NCI-H1105 (cell line): ENCODE data around the gene TMA7.
"Not testable (repeated sequence)": the region's sequence is repeated elsewhere in the genome, so short reads cannot be mapped to it uniquely, and the experiment has no call there.

Experiments used
- DNase-seq: peaks from one replicate; lab custom pipeline; 2025; lab: John Stamatoyannopoulos, UW

The TMA7 gene

DNA sequence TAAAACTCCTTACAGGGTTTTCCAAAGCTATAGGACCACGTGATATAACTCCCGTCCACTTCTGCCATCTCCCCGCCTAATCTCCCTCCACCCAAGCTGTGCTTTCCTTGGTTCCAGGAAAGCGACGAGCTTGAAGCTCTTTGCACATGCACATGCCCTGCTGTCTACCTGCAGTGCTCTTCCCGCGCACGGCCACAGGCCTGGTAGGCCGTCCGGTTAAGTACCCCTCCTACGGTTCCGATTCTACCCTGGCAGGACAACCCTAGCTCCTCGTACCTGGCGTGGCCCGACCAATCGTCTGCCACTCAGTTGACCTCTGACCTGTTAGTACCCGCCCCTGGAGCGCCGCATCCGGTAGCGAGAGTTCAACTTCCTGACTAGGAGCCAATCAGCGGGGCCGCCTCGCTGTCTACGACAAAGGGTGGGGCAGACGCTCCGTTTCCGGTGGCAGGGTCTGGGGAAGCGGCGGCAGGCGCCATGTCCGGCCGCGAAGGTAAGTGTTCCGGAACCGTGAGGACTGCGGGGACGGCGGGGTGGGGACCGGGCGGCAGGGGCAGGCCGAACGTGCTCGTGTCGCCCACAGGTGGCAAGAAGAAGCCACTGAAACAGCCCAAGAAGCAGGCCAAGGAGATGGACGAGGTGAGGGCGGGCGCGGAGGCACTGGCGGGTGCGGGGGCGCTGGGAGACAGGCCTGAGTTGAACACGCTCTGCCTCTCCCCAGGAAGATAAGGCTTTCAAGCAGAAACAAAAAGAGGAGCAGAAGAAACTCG, at the start of gene TMA7, which contains the start of gene CCDC51:
TSS of gene TMA7 (plus strand) at position 438 of the 770 bp plus-strand sequence. CDS start at position 478, 40 bp downstream.
TSS of gene CCDC51 (minus strand) at position 300 of the 770 bp plus-strand sequence. CDS start 4,991 bp downstream, outside the sequence.
- DNase-seq, result peak; percentile 85

DNA sequence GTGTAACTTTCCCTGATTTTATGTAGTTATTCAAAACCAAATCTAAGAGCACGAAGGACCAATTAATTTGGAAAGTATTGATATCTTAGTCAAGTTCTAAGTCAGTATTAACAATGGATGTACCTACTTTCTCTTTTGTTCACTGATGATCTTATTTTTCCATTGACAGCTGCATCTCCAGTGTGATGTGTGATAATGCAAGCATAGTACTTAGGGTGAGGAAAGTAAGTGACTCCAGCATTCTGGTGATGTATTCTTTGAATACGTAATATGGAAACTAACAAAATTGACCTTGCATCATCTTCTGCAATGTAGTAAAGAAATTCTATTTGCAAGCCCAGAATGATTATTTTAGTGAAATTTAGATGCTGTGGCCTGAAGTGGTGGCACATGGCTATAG, 45.7 kb upstream of the TMA7 start:
- no peak for DNase-seq

DNA sequence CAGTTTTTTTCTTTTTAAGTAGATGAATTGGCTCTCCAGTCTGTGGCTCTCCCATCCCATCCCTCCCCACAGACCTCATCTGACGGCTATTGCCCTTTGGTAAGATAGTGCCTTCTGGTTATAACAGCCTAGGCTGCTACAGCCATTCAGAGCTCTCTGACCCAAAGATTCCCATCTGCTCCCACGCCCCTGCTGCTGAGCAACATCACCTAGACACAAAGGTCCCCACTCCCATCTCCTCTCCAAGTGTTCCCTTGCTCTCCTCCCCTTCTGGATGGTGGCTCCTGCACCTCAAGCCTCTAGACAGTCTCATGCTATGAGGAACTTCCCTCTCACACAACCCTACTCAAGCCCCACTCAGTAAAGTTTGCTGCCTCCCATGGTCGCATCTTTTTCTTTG, 44.3 kb upstream of the TMA7 start:
- no peak for DNase-seq

DNA sequence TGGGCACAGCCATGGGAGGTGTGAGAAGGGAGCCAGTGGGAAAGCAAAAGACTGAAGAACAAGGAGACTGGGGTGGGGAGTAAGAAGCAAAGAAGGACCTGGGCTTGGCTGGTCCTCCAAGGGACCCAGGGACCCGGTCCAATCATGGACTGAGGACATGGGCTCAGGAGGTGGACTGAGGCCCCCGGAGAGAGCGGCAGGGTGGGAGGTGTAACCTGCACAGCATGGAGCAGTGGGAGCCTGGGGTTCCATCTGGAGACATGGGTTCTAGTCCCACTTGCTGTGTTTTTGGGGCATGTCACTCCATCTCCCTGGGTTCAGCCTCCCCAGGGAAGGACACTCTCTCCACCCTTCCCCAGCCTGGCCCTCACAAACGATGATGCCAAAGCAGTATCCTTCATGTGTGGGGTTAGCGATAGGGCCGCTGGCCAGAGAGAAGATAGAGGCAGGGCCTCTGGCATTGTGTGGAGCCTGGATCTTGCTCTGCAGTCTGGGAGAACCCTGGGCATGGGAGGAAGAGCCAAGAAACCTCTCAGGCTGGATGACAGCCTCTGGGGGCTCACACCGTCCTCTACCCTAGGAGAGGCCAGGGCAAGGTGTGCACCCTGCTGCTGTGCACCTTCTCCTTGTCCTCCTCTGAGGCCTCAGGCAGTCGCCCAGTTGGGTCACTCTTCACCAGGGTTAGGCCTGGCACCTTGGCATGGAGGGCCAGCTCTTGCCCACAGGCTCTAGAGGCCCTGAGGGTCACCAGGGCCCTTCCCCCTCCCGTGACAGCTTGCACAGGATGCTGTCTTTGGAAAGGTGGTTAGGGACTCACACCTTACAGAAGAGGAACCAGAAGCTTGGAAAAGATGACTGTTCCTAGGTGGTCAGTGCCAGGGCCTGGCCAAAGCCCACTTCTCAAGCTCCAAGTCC, 42.0 kb upstream of the TMA7 start:
- DNase-seq, result no peak

DNA sequence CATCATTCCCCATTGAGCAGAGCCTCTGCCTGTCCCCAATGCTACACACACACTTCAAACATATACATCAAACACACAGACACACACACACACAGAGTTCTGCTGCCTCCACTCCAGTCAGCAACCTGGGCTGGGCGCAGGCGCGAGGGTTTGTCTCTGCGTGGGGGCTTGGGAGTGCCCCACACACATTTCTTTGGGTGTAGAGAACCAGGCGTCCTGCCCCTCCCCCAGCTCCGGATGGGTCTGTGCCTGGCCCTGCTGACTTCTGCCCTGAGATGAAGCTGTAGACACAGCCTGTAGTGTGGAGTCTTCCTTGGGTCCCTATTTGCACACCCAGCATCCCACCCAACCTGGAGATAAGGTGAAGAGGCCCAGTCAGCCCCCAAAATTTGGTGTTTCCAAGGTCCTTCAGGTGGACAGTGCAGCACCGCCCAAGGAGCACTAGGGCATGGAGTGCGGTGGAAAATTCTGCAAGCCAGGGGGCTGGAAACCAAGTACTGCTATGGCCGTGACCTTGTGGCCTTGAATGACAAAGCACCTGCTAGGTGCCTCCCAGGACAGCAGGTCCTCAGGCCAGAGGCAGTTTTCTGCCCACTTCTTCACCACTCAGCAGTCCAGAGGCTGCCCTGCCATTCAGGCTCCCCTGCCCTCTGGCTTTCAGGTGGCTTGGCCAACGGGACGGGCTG, 41.2 kb upstream of the TMA7 start:
- DNase-seq, result no peak

DNA sequence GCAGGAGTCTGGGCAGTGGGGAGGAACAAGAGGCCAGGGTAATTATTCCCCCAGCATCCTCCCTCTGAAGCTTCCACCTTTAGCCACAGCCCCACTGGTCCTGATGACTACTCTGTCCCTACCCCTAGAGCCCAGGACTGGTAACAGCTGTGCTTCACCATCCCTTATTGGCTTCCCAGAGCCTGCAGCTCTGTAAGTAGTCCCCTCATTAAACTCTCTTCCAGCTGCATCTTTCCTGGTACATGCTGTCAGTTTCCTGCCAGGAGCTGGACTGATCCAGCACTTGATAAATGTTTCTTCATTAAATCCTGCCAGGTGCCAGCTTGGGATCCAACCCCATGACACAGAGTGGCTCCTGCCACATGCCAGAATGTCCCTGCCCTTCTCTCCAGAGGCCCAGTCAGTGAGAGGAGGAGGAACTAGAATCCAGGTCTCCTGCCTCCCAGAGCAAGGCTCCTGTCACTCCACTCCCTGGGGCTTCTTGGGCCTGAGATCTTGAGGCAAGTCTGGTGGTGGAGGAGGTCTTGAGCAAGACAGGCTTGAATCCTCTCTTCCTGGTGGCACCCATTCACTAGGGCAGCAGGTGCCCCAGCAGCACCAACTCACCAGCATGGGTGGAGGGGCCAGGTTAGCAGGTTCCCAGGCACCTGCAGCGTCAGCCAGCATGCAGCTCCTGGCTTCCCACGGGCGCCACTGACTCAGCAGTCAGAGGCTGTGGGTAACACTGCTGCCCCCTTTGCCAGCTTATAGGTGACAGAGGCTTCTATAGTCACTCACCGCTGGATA, 40.5 kb upstream of the TMA7 start:
- no peak for DNase-seq

DNA sequence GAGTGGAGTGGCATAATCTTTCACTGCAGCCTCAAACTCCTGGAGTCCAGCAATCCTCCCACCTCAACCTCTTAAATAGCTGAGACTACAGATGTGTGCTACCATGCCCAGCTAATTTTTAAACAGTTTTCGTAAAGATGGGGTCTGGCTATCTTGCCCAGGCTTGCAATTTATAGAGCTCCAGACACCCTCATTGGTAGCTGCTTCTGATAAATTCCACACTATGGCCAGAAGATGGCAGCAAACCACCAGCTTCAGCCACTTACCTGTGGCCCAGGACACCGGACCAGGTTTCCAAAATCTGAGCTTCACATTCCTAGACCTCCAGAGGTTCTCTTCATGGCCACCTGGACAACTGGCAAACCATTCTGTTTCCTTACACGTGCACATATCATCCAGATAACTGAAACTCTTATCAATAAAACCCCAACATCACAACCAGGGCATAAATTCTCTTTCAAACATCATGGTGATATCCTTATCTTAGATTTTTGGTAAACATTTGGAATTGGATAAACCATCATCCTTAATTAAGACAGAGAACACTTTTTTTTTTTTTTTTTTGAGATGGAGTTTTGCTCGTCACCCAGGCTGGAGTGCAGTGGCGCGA, 39.1 kb upstream of the TMA7 start:
- no peak for DNase-seq

DNA sequence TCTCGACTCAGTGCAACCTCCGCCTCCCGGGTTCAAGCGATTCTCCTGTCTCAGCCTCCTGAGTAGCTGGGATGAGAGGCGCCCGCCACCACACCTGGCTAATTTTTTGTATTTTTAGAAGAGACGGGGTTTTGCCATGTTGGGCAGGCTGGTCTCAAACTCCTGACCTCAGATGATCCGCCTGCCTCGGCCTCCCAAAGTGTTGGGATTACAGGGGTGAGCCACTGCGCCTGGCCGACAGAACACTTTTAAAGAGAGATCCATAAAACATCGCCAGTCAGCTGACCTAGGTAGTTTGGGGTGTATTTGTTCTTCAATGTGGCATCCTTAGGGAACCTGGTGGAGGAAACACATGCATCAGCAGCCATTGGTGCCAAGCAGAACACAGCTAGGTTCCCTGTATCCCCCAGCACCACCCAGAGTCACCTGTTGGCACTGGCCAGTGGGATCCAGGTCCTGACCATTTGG, 38.6 kb upstream of the TMA7 start:
- not testable (repeated sequence) for DNase-seq

DNA sequence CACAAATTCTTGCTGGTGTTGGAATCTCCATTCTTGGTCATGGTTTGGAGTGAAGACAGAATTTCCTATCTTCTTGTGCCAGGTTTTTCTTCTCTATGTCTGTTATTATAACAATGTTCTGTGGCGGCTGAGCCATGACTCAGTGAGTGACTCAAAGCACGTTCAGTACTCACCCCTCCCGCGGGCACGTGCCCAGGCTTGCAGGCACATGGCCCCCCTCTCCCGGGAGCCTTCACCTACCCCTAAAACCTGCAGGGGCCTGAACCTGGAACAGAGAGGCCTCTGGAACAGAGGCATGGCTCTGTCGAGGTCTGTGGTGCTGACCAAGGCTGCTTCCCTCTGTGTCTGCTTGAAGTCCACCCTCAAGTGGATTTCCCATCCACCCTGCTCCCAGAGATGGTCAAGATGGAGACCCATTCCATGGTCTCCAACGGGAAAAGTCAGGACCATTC, 37.8 kb upstream of the TMA7 start:
- DNase-seq, result no peak

DNA sequence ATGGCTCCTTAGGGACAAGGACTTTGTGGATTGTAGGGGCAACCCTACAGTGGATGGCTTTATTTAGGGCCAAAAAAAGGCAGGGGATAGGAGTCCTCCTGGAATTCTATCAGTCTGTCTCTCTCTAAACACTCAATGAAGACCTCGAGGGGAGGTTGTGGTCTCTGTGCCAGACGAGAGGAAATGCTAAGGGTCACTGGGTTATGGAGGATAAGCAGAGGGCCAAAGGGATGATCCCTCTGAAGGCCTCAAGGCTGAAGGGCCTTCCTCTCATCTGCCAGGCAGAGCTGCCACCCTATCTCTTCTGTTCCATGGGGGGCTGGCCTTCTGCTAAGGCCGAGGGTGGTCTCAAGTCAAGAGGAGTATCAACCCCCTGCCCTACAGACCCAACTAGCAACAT, 37.1 kb upstream of the TMA7 start:
- DNase-seq, result no peak

DNA sequence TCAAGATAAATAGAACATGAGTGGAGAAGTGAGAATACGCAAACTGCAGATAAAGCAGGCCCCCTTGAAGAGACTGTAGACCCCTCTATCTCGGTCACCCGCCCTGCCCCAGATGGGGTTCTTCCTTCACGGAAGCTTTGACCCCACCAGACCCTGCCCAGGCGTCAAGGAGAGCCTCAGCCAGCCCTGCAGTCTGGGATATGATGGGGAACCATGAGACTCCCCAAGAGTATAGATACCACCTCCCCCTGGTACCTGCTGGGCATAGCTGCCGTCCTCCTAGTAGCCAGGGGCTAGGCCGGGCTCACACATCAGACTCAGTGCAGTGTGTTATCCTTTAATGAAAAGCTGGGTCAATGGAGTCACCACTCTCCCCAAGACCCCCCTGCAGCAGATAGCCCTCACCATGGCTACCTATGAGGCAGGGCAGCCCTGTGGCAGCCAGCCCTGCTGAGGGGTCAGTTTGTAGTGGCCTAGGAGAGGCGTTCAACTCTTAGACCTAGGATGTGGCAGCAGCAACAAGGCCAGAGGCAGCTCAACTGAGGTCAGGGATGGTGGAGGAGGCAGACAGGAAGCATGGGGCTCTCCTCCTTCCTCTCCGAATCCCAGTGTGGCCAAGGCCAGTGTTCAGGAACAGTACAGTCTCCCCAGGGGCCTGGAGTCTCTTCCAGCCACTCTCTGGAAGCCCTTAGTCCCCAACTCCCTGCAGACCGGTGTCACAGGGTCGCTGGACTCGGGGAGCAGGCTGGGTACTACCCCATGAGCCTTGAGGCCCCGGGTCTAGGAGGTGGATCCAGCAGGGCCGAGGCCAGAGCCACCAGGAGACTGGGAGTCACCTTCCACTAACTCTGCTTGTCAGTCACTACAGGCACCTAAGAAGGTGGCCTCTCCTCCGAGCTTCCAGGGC, 36.3 kb upstream of the TMA7 start:
- DNase-seq, result no peak

DNA sequence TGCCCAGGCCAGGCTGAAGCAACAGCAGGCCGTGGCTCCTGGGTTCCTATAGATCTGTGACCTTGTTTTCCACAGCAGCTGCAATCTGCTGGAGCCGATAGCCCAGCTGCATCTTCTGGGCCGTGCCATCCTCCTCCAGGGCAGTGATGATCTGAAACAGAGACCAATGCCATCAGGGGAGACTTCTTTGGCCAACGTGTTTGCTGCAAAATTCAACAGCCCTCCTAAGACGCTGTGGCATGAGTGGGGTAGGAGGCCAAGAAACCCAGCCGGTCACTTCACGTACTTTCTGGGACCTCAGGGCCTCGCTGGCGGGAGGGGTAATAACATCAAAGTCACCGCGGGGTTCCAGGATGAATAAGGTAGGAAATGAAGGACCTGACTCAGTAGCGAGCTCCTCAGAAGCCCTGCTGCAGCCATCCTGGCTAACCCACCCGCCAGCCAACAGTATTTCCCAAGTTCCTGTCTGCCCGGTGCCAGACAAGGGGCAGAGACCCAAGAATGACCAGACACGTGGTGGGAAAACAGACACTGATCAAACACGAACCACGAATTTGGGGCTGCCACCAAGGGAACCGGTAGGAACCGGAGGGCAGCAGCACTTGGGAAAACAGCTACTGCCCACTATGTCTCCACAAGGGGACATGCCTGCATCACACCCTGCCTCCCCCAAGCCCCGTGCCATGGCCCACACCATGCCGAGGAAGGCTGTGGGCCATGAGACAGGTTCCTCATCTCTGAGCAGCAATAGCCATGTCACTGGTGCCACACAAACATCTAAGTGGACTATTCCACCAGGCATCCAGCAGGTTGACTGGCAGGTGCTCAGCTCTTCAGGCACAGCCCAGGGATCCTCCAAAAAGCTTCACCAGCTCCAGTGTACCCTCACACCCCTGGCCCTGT, 35.4 kb upstream of the TMA7 start:
- DNase-seq, result no peak

DNA sequence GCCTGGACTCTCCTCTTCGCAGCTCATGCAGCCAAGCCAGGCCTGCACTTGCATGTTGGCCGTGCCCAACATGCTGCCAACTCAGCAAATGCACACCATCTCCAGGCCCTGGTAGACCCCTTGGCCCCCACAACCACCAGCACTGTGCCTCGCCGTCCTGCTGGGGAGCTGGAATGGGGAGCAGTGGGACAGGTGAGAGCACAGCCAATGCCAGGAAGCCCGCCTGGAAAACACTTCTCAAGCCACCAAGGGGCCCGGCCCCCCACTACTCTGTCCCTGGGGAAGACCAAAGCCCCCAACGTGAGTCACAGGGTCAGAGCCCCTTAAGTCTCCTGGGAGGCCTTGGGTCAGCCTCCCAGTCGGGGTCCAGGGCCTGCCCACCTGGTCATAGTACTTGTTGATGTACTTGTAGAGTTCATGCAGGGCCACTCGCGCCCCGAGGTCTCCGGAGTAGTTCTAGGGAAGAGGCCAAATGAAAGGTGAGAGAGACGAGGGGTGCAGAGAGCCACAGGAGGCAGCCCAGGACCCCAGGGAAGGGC, 34.6 kb upstream of the TMA7 start:
- DNase-seq, result no peak

DNA sequence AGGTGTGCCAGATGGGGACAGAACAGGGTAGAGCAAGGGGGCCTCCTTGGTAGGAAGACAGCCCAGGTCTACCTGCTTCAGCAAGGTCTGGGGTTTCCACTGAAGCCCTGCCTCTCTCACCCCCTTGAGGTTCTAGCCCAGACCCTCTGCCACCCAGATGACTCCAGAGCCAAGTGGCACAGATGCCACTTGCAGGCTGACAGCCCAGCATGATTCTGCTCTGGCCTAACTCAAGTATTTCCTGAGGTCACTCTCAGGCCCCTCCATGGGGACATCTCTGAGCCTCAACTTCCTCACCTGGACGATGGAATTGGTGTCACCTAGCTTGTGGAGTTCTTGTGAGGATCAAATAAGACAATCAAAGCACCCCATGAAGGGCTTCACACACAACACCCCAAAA, 34.1 kb upstream of the TMA7 start:
- no peak for DNase-seq

DNA sequence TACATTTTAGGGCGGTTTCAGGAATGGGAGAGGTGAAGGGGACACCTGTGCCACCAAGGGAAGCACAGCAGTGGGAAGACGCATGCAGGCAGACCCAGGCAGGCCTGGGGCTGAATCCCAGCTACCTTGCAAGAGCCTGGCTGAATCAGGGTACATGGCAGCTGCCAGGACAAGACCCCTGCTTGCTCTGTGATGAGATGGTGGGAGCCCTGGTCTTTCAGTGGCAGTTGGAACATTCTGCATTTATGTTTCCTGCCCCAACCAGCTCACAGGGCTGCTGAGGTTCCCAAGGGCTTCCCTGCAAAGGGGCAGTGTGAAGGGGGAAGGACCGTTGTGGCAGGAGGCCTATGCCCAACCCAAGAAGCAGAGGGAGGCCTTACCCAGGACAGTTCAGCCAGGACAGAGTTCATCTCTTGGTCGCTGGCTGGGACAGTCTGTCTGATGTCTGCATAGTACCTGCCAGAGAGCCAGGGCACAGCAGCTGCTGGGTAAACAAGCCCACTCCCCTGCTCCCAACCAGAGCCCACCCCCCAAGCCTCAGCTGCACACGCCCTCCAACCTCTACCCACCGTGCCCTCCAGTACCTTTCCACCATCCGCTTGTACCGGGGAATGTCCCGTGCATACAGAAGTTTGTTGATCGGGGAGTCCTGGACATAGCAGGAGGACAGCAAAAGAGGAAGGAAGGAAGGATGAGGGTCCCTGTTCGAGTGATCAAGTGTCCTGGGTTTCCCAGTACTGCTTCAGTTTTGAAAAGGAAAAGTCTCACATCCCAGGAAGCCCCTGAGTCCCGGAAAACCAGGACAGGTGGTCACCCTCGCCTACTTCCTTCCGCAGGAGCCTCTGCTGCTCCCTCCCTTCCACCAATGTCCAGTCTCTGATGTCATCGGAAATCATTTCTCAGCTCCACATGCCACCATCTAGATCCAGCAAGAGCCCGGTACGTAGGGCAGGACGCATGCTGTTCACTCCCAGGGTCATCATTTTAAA, 33.3 kb upstream of the TMA7 start:
- no peak for DNase-seq

DNA sequence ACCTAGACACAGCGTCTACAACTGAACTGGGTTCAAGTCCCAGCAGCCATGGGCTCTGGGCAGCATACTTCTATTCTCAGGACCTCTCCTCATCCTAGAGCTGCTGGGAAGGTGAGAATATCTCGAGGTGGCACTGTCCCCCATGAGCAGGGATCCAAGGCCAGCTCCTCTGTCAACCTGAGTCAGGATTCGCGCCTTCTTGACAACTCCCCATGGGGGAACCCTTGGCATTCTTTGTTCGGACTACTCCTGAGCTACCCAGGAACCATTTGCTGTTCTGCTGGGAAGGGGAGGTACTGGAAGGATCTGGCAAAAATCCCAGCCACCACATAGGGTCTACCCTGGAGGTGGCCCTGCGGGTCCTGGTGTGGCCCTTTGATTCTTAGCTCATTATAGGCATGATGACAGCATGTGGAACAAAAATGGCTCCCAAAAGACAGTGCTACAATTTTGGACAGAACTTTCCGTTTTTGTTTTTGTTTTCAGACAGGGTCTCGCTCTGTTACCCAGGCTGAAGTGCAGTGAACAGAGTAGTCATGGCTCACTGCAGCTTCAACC, 32.4 kb upstream of the TMA7 start:
- no peak for DNase-seq

DNA sequence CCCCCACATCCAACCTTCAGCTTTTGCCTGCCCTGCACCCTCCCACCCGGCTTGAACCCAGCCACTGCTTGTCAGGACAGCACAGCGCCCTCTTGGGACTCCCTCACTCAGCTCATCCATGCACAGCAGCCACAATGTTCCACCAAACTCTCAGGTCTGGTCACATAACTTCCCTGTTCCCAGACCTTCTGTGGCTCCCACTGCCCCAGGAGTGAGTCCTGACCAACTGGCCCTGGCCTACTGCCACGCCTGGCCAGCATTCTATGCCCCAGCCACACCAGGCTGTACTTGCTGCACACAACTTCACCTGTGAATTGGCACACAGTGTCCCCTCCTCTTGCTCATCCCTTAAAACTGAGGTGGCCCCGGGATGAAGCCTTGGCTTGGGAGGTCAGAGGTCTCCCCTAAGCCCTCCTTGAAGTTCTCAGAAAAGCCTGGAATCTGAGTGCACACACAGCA, 31.2 kb upstream of the TMA7 start:
- no peak for DNase-seq
